CD14-positive monocyte (primary cell): ENCODE results near the gene GMDS. TPM values are rescaled to one million over a fixed set of nuclear protein-coding genes. Genes with fewer than 3 reads are reported as not detected.

ENCODE experiments used
- DNase-seq, 3 donors: peaks; one replicate each; pipeline ENCODE4 v3.0.0-alpha.2; 2011 to 2022
- H2AFZ ChIP-seq: 2 replicates; pipeline ENCODE4 v1.6.0; 2012; ENCODE audit warnings: mild to moderate bottlenecking, low read depth, low read length, inconsistent platforms; ENCODE audit not compliant: insufficient read depth, poor library complexity, severe bottlenecking
- H3K27ac ChIP-seq, 2 donors: 1 replicate in 1 of 2; 2 replicates in 1 of 2; pipeline ENCODE4 v1.5.1; 2012 to 2013; ENCODE audit warnings: low read length in 2 of 2, control low read depth in 1 of 2, inconsistent platforms in 1 of 2, low read depth in 1 of 2, mild to moderate bottlenecking in 1 of 2
- H3K27me3 ChIP-seq, 2 donors: one replicate each; pipeline versions ENCODE4 v1.6.0 to v1.6.1; 2011 to 2013; ENCODE audit warnings: low read length in 2 of 2; ENCODE audit not compliant: control insufficient read depth in 2 of 2, insufficient read depth in 2 of 2
- H3K36me3 ChIP-seq, 2 donors: replicated peaks in 1 of 2; 1 replicate in 1 of 2; 2 replicates in 1 of 2; pipeline versions ENCODE4 v1.5.1 to v1.6.1; 2012 to 2013; ENCODE audit warnings: low read length in 2 of 2, control low read depth in 1 of 2, inconsistent platforms in 1 of 2, mild to moderate bottlenecking in 1 of 2; ENCODE audit not compliant: insufficient read depth in 2 of 2, control insufficient read depth in 1 of 2
- H3K4me1 ChIP-seq, 2 donors: 1 replicate in 1 of 2; 2 replicates in 1 of 2; pipeline versions ENCODE4 v1.5.1 to v1.6.1; 2012 to 2013; ENCODE audit warnings: low read length in 2 of 2, control low read depth in 1 of 2, inconsistent platforms in 1 of 2, mild to moderate bottlenecking in 1 of 2, moderate library complexity in 1 of 2; ENCODE audit not compliant: insufficient read depth in 2 of 2, control insufficient read depth in 1 of 2
- H3K4me2 ChIP-seq: replicated peaks from 2 replicates; pipeline ENCODE3; 2012; ENCODE audit warnings: low read length, moderate library complexity, mild to moderate bottlenecking; ENCODE audit not compliant: poor library complexity, severe bottlenecking; ENCODE audit errors: extremely low read depth
- H3K4me3 ChIP-seq, 3 experiments: fragments of 200-600 bp in 1 of 3; sonication (generic) in 1 of 3; replicated peaks in 1 of 3; 1 replicate in 2 of 3; 2 replicates in 1 of 3; pipeline ENCODE4 v1.5.1; 2011 to 2013; ENCODE audit warnings: low read length in 3 of 3, mild to moderate bottlenecking in 3 of 3, control low read depth in 2 of 3, low read depth in 2 of 3, inconsistent platforms in 1 of 3, moderate library complexity in 1 of 3
- H3K79me2 ChIP-seq: 2 replicates; pipeline ENCODE4 v1.6.0; 2012; ENCODE audit warnings: mild to moderate bottlenecking, control low read depth, inconsistent platforms, low read length, moderate library complexity; ENCODE audit not compliant: insufficient read depth
- H3K9ac ChIP-seq: 2 replicates; pipeline ENCODE4 v1.6.0; 2017; ENCODE audit warnings: low read length, mild to moderate bottlenecking; ENCODE audit not compliant: insufficient read depth, poor library complexity, severe bottlenecking
- H3K9me3 ChIP-seq, 2 donors: replicated peaks in 1 of 2; 1 replicate in 1 of 2; 2 replicates in 1 of 2; pipeline versions ENCODE4 v1.5.1 to v1.6.1; 2012 to 2013; ENCODE audit warnings: low read length in 2 of 2, control low read depth in 1 of 2; ENCODE audit not compliant: control insufficient read depth in 1 of 2, insufficient read depth in 1 of 2
- H4K20me1 ChIP-seq: 2 replicates; pipeline ENCODE4 v1.6.0; 2012; ENCODE audit warnings: mild to moderate bottlenecking, low read length, control low read depth, moderate library complexity; ENCODE audit not compliant: insufficient read depth
- H3K27ac Mint-ChIP-seq, 7 donors: one replicate each; pipeline ENCODE4 v1.8.0; 2020; ENCODE audit warnings: mild to moderate bottlenecking in 7 of 7, mixed read lengths in 7 of 7, moderate library complexity in 6 of 7, inconsistent platforms in 2 of 7
- H3K27me3 Mint-ChIP-seq, 3 donors: one replicate each; pipeline ENCODE4 v1.8.0; 2021 to 2022; ENCODE audit warnings: low read depth in 3 of 3, mild to moderate bottlenecking in 3 of 3, mixed read lengths in 3 of 3, moderate library complexity in 3 of 3, inconsistent platforms in 1 of 3
- H3K36me3 Mint-ChIP-seq, 2 donors: one replicate each; pipeline ENCODE4 v1.8.0; 2020; ENCODE audit warnings: mixed read lengths in 2 of 2, inconsistent platforms in 1 of 2, mild to moderate bottlenecking in 1 of 2
- H3K4me1 Mint-ChIP-seq: one replicate; pipeline ENCODE4 v1.8.0; 2020; ENCODE audit warnings: mild to moderate bottlenecking, mixed read lengths
- H3K4me3 Mint-ChIP-seq, 2 donors: one replicate each; pipeline ENCODE4 v1.8.0; 2020; ENCODE audit warnings: mild to moderate bottlenecking in 2 of 2, mixed read lengths in 2 of 2, moderate library complexity in 1 of 2
- H3K9me3 Mint-ChIP-seq, 7 donors: one replicate each; pipeline ENCODE4 v1.8.0; 2020 to 2022; ENCODE audit warnings: mixed read lengths in 7 of 7, mild to moderate bottlenecking in 6 of 7, moderate library complexity in 6 of 7, inconsistent platforms in 2 of 7
- CTCF ChIP-seq: fragments of 200-600 bp; IDR thresholded peaks from one replicate; pipeline ENCODE4 v1.8.0; 2022; ENCODE audit warnings: antibody characterized with exemption, mild to moderate bottlenecking
- WGBS: methylation state at CpG from one replicate; pipeline ENCODE4 v1.1.5; 2013; ENCODE audit warnings: missing lambda C conversion rate; ENCODE audit not compliant: insufficient coverage; 5-methylcytosine and 5-hydroxymethylcytosine counted together
- intact Hi-C, 2 donors: fragments of 100-400 bp; cut with micrococcal nuclease; formaldehyde crosslinking; loops; one replicate each; pipeline versions ENCODE4 v1.15.0 to v1.15.1; 2023
- polyA plus RNA-seq, 3 donors: library from polyadenylated mRNA; depleted of rRNA in 1 of 3; unstranded in 2 of 3; stranded (reverse) in 1 of 3; fragments of 300-500 nt in 2 of 3; fragments of >200 nt in 1 of 3; fragmentation: Illumina TruSeq in 2 of 3; gene quantifications; 1 replicate in 2 of 3; 2 replicates in 1 of 3; pipeline ENCODE4 v1.2.3, GENCODE V29; 2012 to 2021

Gene GMDS
- polyA plus RNA-seq, 3 donors, result 10.5 to 19.9 (median 17.6) TPM

- Histone ChIP-seq H3K36me3 (no peaks in the 10 kb centered on the region), H3K79me2 (no peaks in the 10 kb centered on the region), H4K20me1 (no peaks in the 10 kb centered on the region), H2AFZ (no peak overlapping the region), H3K9me3 (no peaks in the 10 kb centered on the region), H3K27ac (no peak overlapping the region), H3K27me3 (no peaks in the 10 kb centered on the region), H3K4me3 (no peak overlapping the region), H3K4me1 (peaks cover 18 to 20% of the 10 kb centered on the region in 2 donors), H3K9ac (no peak overlapping the region), H3K4me2 (no peak overlapping the region)
- H3K27me3 Mint-ChIP-seq, result peaks cover 5 to 7% (median 6%) of the 10 kb centered on the region in 3 donors
- intact Hi-C loops, result no loop called here
- no peak for TF ChIP-seq CTCF
- H3K4me3 Mint-ChIP-seq, result no peak overlapping the region
- H3K27ac Mint-ChIP-seq, result no peak overlapping the region
- H3K9me3 Mint-ChIP-seq, result peaks cover 0 to 4% (median 0%) of the 10 kb centered on the region in 7 donors
- 4% methylated on average over 5 of the region's 11 CpGs for WGBS
- H3K4me1 Mint-ChIP-seq, result peaks cover 36% of the 10 kb centered on the region
- DNase-seq, result peak in 2 of 3 donors; percentile 7 to 23
- peaks cover 4 to 5% of the 10 kb centered on the region in 2 donors for H3K36me3 Mint-ChIP-seq
Measured at GRCh38 chr6:2124260-2124709, 121.1 kb downstream of the GMDS start.

GRCh38 chr6:2120912-2121311, 124.5 kb downstream of the GMDS start:
- H3K9ac ChIP-seq, result no peak overlapping the region
- peaks cover 5 to 6% of the 10 kb centered on the region in 2 donors for H3K4me1 ChIP-seq
- no peaks in the 10 kb centered on the region for H3K9me3 ChIP-seq
- H3K4me3 ChIP-seq, result no peak overlapping the region
- Mint-ChIP-seq H3K4me1 (peaks cover 11% of the 10 kb centered on the region), H3K36me3 (peaks cover 5 to 8% of the 10 kb centered on the region in 2 donors), H3K27ac (peak overlapping the region in 2 of 7 donors; percentile 25 to 68), H3K4me3 (peak overlapping the region in 1 of 2 donors; percentile 31), H3K9me3 (peaks cover 0 to 4% (median 0%) of the 10 kb centered on the region in 7 donors), H3K27me3 (peaks cover 3 to 5% (median 4%) of the 10 kb centered on the region in 3 donors)
- H3K4me2 ChIP-seq, result no peak overlapping the region
- 100% methylated on average over 1 of the region's 3 CpGs for WGBS
- no peaks in the 10 kb centered on the region for H3K27me3 ChIP-seq
- H3K36me3 ChIP-seq, result no peaks in the 10 kb centered on the region
- TF ChIP-seq CTCF, result no peak
- no peaks in the 10 kb centered on the region for H4K20me1 ChIP-seq
- intact Hi-C loops, result no loop called here
- H3K79me2 ChIP-seq, result no peaks in the 10 kb centered on the region
- no peak overlapping the region for H2AFZ ChIP-seq
- DNase-seq, result no peak
- H3K27ac ChIP-seq, result no peak overlapping the region
